Adipose tissue (tissue), 3 donors: ENCODE results near the gene FKBP7. TPM values are rescaled to one million over a fixed set of nuclear protein-coding genes. Genes with fewer than 3 reads are reported as not detected.
"Not testable (repeated sequence)": the region's sequence is repeated elsewhere in the genome, so short reads cannot be mapped to it uniquely, and the experiment has no call there.

Source experiments
- H3K27ac ChIP-seq: one replicate; pipeline ENCODE4 v1.5.1; 2013; ENCODE audit warnings: low read depth, low read length
- WGBS, 3 donors: extraction: QIAGEN DNeasy Blood & Tissue Kit; methylation state at CpG; one replicate each; pipeline ENCODE4 v1.1.7; 2013; 5-methylcytosine and 5-hydroxymethylcytosine counted together
- polyA plus RNA-seq, 3 donors: library from polyadenylated mRNA; stranded (reverse); fragments of 200-250 nt; gene quantifications; one replicate each; pipeline ENCODE4 v1.2.3, GENCODE V29; 2013
- donor health status: healthy with polysubstance abuse.
- donor health status: Bipolar disorder and iron deficiency.
- donor health status: healthy.

FKBP7 gene
- polyA plus RNA-seq, 3 donors = 3.5 to 16.1 (median 7.0) TPM

DNA sequence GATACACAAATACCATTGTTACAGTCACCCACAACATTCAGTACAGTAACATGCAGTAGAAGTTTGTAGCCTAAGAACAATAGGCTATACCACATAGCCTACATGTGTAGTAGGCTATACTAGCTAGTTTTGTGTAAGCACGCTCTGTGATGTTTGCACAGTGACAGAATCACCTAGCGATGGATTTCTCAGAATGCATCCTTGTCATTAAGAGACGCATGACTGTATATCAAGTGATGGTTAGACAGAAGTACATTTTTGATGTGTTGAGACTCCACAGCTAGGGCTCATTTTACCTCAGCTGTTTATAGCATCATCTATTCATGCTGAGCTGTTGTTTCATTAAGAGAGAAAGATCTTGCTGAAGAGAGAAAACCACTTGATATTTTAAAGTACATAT is 21.2 kb upstream of the FKBP7 start:
- no peak overlapping the region for H3K27ac ChIP-seq
- WGBS, 3 donors = 93 to 98% (median 98%) methylated on average over 3 of the region's 3 CpGs

DNA sequence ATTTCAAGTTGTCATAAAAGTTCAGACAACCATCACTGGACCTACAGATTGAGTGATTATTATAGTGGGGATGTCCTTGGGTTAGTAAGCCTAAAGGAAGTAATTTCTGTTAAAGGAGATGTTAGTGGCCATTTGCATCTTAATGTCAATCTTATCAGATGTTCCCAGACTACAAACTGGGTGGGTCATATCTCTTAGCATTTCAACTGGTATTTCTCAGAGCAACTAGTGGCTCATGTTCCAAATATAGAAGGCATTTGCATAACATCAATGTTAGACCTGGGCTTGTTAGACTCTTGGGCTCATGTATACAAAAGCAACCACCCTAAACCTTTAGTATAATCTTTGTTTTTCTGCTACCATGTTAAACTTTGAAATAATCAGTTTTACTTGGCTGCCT is 19.7 kb upstream of the FKBP7 start:
- no peak overlapping the region for H3K27ac ChIP-seq

DNA sequence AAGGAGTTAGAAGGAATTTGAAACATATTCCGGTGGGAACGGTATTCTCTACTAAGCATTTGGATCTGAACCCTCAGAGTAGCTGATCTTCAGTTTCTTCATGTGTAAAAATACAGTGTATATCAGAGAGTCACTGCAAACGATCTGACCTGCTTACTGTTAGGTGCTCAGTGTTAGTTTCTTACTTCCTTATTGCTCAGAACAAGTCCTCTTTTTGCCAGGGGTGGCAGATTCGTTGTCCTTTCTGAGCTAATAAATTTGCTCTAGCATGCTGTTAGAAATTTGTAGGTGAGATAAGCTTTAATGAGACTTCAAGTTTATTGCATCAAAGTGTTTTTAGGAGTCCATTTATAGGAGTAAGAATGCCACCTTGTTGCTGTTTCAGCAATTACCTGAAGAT is 17.6 kb upstream of the FKBP7 start:
- WGBS, 3 donors = 70 to 85% (median 76%) methylated on average over 4 of the region's 4 CpGs
- no peak overlapping the region for H3K27ac ChIP-seq

DNA sequence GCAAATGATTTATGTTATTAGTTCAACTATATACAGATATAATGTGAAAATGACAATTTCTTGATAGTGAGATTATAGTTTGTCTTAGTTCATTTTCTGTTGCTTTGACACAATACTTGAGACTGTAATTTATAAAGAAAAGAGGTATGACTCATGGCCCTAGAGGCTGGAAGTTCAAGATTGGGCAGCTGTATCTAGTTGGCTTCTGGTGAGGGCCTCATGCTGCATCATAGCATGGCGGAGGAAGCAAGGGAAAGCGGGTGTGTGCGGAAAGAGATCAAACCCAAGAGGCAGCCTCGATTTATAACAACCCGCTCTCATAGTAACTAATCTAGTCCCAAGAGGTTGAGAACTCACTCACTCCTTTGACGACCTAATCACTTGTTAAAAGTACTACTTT is 13.2 kb upstream of the FKBP7 start:
- 87 to 96% (median 96%) methylated on average over 6 of the region's 6 CpGs for WGBS, 3 donors
- H3K27ac ChIP-seq = no peak overlapping the region

DNA sequence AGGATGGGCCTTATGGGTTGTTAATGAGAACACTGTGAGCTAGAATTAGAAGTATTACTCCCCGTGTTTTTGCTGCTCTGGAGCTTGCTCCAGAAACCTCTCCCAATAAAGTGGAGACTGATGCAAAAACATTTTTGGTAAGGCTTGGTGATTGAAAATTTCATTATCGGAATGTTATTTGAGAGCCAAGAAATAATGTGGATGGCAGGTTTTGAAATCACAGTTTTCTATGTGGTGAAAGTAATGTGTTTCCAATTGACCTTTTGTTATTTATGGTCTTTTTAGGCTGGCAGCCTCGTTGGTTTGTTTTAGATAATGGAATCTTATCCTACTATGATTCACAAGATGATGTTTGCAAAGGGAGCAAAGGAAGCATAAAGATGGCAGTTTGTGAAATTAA is 7.0 kb upstream of the FKBP7 start:
- H3K27ac ChIP-seq = no peak overlapping the region
- WGBS, 3 donors = 63 to 82% (median 63%) methylated on average over 3 of the region's 3 CpGs

DNA sequence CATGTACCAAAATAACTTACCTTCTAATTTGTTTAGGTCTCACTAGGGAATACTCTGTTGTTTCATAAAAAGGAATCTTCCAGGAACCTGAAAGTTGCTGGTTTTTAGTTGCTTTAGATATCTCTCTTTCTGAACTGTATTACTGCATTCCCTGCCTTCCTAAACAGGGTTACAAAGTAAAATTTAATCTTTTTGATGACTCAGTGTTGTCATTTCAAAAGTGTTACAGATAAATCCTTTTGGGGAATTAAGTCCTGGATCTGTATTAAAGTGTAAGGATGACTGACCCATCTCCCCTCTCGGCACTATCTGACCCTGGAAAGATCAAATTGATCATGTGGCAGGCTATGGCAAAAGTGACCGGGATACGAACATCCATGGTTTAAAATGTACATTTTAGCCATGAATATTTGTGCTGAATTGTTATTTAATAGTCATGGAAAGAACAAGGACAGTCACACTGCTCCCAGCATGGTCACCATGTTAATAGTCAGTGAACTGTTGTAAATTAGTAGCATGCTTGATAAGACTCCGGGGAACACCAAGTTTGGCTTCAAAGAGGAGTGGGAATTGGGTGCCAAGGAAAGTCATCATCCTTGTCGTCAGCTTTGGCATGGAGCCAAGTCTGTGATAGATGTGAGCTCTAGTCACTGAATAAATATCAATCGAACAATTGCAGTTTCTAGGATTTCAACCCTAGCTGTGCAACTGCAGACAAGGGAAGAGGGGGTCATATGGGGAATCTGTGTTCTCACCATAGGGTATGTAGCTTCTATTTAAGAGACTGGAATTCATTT is 6.0 kb upstream of the FKBP7 start:
- WGBS, 3 donors = 41 to 63% (median 58%) methylated on average over 6 of the region's 6 CpGs
- no peak overlapping the region for H3K27ac ChIP-seq

DNA sequence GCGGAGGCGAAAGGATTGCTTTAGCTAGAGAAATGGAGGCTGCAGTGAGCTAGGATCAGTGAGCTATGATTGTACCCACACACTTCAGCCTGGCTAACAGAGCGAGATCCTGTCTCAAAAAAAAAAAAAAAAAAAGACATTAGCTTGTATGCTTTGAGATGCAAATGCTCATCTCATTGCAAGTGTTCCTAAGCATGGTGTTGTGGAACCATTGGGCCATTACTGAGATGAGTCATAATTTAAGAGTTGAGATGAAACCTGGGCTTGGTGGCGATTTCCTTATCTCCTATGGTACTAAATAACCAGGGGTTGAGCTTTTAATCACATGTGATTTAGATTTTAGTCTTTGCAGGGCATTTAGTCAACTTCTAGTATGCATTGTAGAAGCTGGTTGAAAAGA is 4.0 kb upstream of the FKBP7 start:
- H3K27ac ChIP-seq = no peak overlapping the region
- 80 to 94% (median 94%) methylated on average over 4 of the region's 4 CpGs for WGBS, 3 donors

DNA sequence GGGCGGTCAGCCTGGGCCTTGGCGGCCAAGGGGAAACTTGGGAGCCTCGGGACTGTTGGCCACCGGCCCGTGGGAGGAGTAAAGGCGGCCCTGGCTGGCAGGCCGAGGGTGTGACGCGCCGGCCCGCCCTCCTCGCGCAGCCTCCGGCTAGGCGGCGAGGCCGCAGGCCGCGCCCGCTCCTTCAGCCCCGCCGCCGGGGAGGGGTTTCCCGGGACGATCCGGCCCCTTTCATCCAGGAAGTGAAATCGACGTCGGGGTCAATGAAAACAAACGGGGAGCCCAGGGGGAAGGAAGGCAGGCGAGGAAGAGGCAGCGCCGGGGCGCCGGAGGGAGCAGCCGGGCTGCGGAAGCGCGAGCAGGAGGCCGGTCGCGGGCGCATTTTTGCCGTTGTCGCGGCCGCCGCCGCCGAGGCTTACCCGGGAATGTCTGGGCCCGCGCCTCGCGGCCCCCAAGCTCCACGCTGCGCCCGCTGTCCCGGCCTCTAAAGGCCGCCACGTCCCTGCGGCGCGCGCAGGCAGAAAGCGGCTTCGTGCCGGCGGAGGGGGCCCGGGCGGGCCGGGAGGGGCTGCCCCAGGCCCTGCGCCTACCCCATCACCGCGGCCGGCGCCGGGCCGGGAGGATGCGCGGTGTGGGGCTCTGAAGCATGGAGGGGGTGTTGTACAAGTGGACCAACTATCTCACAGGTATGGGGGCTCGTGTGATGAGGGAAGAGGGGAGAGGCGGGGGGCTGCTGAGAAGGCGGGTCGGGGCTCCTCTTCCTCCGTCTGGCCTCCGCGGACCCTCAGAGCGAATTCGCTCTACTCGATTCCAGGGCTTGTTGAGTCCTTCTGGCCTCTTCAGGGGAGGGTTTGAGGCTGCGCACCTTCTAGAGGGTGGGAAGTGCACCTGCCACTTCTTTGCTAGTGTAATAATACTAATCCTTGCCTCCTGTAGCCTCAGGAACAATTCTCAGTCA is 2.1 kb upstream of the FKBP7 start, which contains the start of gene PLEKHA3:
Gene PLEKHA3 (plus strand): TSS at position 231 of the 955 bp plus-strand sequence. CDS start 413 bp downstream, at position 644.
- peak within 1 kb of the TSS; percentile 43 for H3K27ac ChIP-seq
- WGBS, 3 donors = 0% methylated on average over 64 to 92 of the region's 92 CpGs

DNA sequence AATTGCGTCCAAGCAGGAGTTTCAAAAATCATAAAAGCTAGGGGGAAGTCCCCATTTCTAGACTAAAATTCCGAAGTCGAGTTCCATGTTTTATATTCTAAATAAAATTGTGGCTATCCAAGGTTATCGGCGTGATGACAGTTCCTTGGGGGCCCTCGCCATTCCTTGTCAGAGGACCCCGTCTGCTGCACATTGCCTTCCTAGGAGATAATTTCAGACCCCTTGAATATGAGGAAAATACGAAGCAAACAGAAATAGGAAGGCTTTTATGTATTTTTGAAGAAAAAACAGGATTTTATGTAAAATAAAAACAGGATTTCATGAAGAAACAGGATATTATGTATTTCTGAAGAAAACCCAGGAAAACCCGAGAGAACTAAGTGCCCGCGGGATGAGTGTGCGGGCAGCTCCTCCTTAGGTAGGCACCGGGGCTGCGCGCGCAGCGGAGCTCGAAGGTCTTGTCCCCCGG is 1.4 kb upstream of the FKBP7 start:
- 21 to 26% (median 22%) methylated on average over 19 of the region's 19 CpGs for WGBS, 3 donors
- H3K27ac ChIP-seq = no peak overlapping the region

DNA sequence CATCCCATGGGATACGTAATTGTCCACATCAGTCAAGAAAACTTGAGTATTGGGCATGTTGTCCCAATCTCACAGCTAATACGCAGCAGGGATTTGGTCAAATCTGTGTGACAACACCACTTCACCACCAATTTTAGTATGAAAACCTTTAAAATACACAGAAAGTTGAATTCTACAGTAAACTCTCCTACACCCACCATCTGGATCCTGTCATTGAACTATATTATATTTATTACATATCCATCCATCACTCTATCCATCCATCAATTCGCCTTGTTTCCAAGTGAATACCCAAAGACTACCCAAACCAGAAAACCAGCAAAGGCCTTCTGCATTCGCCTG is 846 bp upstream of the FKBP7 start:
- no peak overlapping the region for H3K27ac ChIP-seq
- 55 to 58% (median 57%) methylated on average over 4 of the region's 4 CpGs for WGBS, 3 donors

DNA sequence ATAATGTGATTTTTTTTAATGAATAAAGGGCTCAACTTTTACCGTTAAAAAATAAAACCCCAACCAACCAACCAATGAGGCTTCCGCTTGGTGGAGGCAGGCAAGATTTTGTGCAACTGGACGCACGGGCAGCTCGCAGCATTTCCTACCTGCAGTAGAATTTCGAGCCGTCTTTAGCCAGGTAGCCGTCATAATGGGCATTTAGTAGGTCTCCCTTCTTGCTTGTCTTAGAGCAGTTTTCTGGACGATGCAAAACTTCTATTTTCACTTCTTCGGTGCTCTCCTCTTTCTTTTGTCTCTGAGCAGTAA is 316 bp downstream of the FKBP7 start:
- WGBS, 3 donors = 0 to 1% (median 1%) methylated on average over 10 of the region's 10 CpGs

DNA sequence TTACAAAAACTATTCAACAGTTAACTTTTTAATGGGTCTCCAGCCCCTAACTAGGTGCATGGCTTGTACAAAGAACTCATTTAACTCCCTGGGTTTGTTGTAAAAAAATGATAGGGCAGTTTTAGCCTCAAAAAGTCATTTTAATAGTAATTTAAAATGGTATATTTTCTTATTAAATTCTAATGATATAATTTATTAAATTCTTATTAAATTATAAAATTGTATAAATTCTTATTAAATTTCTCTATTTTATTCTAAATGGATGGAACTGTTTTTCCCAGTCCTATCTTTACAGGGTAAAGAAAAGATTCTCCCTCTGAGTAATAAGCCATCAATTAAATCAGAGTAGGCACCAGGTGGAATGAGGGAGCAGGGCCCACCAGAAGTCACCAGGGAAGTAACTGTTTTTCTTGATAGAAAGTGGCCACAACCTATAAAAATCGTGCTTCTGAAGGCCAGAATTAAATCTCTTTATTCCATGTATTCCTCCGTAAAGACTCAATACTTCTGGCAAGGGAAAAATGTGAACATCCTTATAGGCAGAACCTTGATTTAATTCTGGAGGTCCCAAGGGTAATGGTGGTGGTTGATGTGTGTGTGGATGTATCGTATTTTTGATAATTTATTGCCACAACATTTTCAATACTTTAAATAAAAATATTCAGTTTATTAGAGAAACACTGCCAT is 814 bp downstream of the FKBP7 start:
- 10 to 13% (median 11%) methylated on average over 3 of the region's 3 CpGs for WGBS, 3 donors

More for the DNA sequence above, 316 bp downstream of the FKBP7 start:
- H3K27ac ChIP-seq = no peak overlapping the region

DNA sequence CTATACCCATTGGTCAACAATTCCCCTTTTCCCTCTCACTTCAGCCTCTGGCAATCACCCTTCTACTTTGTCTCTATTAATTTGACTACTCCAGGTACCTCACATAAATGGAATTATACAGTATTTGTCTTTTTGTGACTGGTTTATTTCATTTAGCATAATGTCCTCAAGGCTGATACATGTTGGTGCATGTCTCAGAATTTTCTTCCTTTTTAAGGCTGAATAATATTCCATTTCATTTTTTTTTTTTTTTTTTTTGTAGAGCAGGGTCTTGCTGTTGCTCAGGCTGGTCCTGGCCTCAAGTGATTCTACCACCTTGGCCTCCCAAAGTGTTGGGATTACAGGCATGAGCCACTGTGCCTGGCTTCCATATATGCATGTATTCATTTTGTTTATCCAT is 1.9 kb downstream of the FKBP7 start:
- no peak overlapping the region for H3K27ac ChIP-seq

More for the DNA sequence above, 814 bp downstream of the FKBP7 start:
- no peak overlapping the region for H3K27ac ChIP-seq

DNA sequence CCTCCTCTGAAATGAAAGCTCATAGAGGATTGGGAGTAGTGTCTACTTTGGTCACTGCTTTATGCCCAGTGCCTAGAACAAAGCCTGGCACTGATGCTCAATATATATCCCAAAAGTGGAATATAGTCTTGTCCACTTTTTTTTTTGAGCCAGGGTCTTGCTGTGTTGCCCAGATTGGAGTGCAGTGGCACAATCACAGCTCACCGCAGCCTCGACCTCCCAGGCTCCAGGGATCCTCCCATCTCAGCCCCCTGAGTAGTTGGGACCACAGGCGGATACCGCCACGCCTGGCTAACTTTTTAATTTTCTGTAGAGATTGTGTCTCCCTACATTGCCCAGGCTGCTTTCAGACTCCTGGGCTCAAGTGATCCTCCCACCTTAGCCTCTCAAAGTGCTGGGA is 3.8 kb downstream of the FKBP7 start:
- WGBS, 3 donors = 94 to 96% (median 96%) methylated on average over 5 of the region's 5 CpGs
- H3K27ac ChIP-seq = no peak overlapping the region

DNA sequence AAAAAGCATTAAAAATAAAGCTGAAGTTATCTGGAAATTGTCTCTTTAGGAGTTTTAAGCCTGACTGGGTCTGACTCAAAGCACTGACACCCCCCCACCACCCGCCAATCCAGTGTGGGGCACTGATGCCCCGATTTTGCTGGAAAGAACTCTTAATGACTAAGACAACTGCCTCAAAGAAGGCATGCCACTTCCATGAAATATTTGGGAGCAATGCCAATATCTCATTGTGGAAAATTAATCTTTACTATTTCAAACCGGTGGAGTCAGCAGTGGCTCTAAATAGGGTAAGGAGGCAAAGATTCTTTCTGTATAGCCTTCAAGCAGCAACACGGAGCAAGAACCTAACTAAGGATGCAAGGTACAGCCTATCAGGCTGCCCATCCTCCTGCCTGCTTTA is 4.5 kb downstream of the FKBP7 start:
- H3K27ac ChIP-seq = no peak overlapping the region
- 55 to 73% (median 73%) methylated on average over 4 of the region's 4 CpGs for WGBS, 3 donors

DNA sequence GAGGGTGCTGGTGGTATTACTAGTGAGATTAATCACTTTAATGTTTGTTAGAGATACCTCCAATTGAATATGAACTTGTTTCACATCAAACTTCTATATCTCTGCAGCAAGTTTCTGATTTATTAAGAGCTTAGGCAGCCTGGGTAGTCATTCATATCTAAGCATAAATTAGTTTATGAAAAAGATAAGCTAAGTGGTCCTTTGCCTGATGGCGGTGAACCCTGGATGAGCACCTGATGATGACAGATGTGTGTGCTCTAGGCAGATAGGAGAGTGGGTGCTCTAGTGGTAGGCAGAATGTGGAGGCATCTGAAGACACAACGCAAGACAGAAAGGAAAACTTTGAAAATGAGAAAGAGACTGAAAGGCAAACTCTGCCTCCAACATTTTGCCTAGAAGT is 5.0 kb downstream of the FKBP7 start:
- no peak overlapping the region for H3K27ac ChIP-seq
- WGBS, 3 donors = 95 to 100% (median 99%) methylated on average over 2 of the region's 2 CpGs

DNA sequence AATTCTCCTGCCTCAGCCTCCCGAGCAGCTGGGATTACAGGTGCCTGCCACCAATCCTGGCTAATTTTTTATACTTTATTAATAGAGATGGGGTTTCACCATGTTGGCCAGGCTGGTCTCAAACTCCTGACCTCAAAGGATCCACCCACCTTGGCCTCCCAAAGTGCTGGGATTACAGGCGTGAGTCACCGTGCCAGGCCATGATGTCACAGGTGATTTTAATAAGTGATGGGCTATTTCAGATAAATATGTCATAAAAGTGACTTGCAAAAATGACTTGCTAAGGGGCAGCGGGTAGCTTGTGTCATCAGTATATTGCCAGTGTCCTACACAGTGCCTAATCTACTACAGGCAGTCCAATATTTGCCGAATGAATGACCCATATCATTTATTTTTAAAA is 7.1 kb downstream of the FKBP7 start:
- WGBS, 3 donors = 94 to 97% (median 96%) methylated on average over 5 of the region's 5 CpGs
- H3K27ac ChIP-seq = not testable (repeated sequence)

DNA sequence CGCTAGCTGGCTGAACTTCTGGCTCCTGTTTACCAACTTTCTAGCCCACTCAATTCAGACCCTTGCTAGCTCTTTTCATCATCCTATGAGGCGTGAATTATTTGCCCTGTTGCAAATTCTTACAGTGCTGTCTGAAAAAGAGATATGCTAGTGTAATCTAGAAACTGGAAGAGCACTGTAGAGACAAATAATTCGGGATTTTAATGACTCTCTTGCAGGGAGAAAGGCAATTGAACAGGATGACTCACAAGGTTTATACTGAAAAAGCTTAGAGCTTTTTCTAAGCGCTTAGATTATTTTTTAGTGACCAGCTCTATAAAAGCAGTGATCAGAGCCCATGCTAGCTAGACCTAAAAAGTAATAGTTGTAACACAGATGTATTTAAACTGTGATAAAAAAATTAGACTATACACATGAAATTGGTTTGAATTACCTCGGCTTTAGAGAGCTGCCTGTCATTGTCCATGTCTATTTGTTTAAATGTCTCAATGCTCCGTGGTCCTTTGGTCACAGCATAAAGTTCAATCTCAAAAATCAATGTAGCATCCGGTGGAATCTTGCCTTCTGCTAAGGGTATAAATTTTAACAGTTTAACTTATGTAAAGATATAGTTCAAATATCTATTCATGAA is 9.1 kb downstream of the FKBP7 start:
- H3K27ac ChIP-seq = no peak overlapping the region
- WGBS, 3 donors = 87 to 93% (median 92%) methylated on average over 7 of the region's 7 CpGs
